Bronchial smooth muscle cell (primary cell): ENCODE data around the gene CHFR. TPM values are rescaled to one million over a fixed set of nuclear protein-coding genes. Genes with fewer than 3 reads are reported as not detected.

Experiments
- total RNA-seq: library from RNA; depleted of rRNA; stranded (reverse); fragments of >200 nt; gene quantifications from 2 replicates; pipeline ENCODE4 v1.2.1, GENCODE V29; 2014

Gene CHFR, protein sequence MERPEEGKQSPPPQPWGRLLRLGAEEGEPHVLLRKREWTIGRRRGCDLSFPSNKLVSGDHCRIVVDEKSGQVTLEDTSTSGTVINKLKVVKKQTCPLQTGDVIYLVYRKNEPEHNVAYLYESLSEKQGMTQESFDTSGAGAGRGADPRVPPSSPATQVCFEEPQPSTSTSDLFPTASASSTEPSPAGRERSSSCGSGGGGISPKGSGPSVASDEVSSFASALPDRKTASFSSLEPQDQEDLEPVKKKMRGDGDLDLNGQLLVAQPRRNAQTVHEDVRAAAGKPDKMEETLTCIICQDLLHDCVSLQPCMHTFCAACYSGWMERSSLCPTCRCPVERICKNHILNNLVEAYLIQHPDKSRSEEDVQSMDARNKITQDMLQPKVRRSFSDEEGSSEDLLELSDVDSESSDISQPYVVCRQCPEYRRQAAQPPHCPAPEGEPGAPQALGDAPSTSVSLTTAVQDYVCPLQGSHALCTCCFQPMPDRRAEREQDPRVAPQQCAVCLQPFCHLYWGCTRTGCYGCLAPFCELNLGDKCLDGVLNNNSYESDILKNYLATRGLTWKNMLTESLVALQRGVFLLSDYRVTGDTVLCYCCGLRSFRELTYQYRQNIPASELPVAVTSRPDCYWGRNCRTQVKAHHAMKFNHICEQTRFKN
- 22.9 and 24.0 TPM in 2 replicates for total RNA-seq

DNA sequence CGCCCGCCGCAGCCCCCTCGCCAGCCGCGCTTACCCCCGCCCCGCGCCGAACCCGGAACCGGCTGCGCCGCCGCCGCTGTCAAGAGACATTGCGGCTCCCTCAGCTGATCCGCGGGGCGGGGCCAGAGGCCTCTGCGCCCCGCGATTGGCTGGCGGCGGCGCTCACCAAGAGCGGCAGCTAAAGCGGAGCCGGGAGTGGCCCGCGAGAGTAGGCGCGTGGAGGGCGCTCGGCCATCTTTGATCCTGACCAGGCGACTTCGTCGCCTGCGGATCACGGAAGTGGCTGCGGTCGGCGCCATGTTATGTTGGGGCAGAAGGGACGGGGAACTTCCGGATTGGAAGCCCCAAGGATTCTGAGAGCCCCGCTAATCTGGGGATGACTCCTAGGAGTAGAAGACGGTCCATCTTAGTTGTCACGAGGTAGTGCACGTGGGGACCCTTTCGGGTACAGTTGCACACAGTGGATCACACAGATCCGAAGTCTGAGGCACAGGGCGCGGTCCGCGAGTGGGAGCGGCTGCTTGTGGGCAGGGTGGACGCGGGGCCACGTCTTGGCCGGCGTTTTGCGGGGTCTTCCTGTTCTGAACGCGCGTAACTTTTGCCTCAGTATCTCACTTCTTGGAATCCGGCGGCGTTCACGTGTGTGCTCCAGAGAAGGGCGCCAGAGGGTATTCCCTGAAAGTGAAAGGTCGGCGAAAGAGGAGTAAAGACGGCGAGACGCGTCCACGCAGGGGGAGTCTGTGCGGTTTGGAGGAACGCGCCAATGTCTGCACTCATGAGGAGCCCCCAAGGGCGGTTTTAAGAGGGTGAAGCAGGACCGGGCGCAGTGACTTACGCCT is at the start of gene CHFR:
Gene CHFR (minus strand): TSS at position 93 of the 839 bp plus-strand sequence. CDS start 277 bp downstream, outside the sequence.

DNA sequence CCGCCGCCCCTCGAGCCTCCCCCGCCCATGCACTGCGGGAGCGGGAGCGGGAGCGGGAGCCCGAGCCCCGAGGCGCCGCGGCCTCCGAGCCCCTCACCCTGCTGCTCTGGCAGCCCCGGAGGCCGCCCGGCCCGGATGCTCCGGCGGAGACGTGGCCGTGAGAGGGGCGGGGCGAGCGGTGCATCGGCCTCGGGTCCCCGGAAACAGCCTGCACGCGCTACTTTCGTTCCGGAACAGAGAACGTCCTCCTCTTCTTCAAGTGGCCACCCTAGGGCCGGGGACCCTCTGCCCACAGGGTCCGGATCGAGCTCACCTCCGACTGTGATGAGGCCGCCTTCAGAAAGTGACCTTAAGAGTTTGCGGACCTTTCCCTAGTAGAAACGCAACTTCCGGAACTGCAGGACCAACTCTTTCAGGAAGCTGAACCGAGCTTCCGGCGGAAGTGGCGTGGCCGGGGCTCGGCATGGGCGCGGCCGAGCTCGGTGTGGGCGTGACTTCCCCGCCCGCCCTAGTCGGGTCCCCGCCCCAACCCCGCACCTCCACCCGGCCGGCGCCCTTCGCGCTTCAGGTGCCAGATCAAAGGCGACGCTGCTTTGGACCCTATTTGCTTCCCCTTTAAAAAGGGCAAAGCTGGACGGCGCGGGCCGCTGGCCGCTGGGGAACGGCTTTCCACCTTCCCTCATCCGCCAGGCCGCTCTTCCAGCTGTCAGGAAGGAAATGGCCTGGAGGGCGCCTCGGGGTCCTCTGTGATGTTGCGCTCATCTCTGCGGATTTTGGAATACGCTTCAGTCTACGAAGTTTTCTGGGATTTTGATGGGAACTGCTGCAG is 58.5 kb downstream of the CHFR start, which contains the start of gene GOLGA3:
Gene GOLGA3 (minus strand): TSS at position 164 of the 829 bp plus-strand sequence. CDS start 6,741 bp downstream, outside the sequence.

Other genes starting within 250 kb of the CHFR start
- gene POLE, start 200.3 kb downstream of the CHFR start, total RNA-seq, result 13.9 and 14.8 TPM in 2 replicates
- gene PXMP2, start 200.0 kb downstream of the CHFR start, total RNA-seq, result 16.4 and 16.7 TPM in 2 replicates
- 12.3 and 14.0 TPM in 2 replicates for gene PGAM5, start 176.8 kb downstream of the CHFR start, total RNA-seq
- 44.4 and 66.4 TPM in 2 replicates for gene ANKLE2, start 125.8 kb downstream of the CHFR start, total RNA-seq
- gene GOLGA3, start 58.7 kb downstream of the CHFR start, total RNA-seq, result 73.9 and 109 TPM in 2 replicates
- 8.8 and 9.4 TPM in 2 replicates for gene ZNF605, start 68.7 kb upstream of the CHFR start, total RNA-seq
- gene ZNF26, start 98.8 kb upstream of the CHFR start, total RNA-seq, result 9.2 and 10.1 TPM in 2 replicates
- 20.3 and 27.7 TPM in 2 replicates for gene ZNF84, start 149.9 kb upstream of the CHFR start, total RNA-seq
- 28.5 and 36.0 TPM in 2 replicates for gene ZNF140, start 193.3 kb upstream of the CHFR start, total RNA-seq
- gene ZNF891, start 242.7 kb upstream of the CHFR start, total RNA-seq, result 0.79 and 0.94 TPM in 2 replicates
- 7.7 and 10.4 TPM in 2 replicates for gene ZNF10, start 243.0 kb upstream of the CHFR start, total RNA-seq